GM19468 (cell line): ENCODE measurements around the gene OR1I1.
"Not testable (repeated sequence)": the region's sequence is repeated elsewhere in the genome, so short reads cannot be mapped to it uniquely, and the experiment has no call there.

ENCODE experiments used
- ATAC-seq: cut with Tn5 transposase; IDR thresholded peaks from one replicate; pipeline ENCODE4 v1.9.1; 2021; ENCODE audit warnings: mild to moderate bottlenecking, moderate library complexity, moderate number of reproducible peaks; ENCODE audit not compliant: unreplicated experiment; ENCODE audit errors: extremely low read depth

Gene OR1I1

GRCh38 chr19:15096223-15096622, 14.2 kb downstream of the OR1I1 start:
- ATAC-seq: no peak

GRCh38 chr19:15097980-15098379, 16.0 kb downstream of the OR1I1 start:
- not testable (repeated sequence) for ATAC-seq

- no peak for ATAC-seq
Observed at GRCh38 chr19:15098460-15098859, 16.4 kb downstream of the OR1I1 start.

GRCh38 chr19:15099017-15099582, 17.1 kb downstream of the OR1I1 start:
- no peak for ATAC-seq

- ATAC-seq: no peak
Observed at GRCh38 chr19:15101479-15102082, 19.6 kb downstream of the OR1I1 start.

GRCh38 chr19:15104003-15104402, 22.0 kb downstream of the OR1I1 start:
- ATAC-seq: no peak

GRCh38 chr19:15104411-15104810, 22.4 kb downstream of the OR1I1 start:
- no peak for ATAC-seq

GRCh38 chr19:15105044-15105443, 23.0 kb downstream of the OR1I1 start:
- ATAC-seq: no peak

- ATAC-seq: no peak
Observed at GRCh38 chr19:15107061-15108010, 25.3 kb downstream of the OR1I1 start, which contains the start of gene SYDE1. TSS of gene SYDE1 (plus strand) at chr19:15107401. CDS start at chr19:15107434, 33 bp downstream.

GRCh38 chr19:15108145-15108844, 26.3 kb downstream of the OR1I1 start:
- no peak for ATAC-seq

GRCh38 chr19:15108845-15109767, 27.1 kb downstream of the OR1I1 start:
- ATAC-seq: no peak

- no peak for ATAC-seq
Observed at GRCh38 chr19:15109768-15110417, 27.9 kb downstream of the OR1I1 start.

- no peak for ATAC-seq
Observed at GRCh38 chr19:15110418-15110815, 28.4 kb downstream of the OR1I1 start.

- ATAC-seq: no peak
Observed at GRCh38 chr19:15111758-15112157, 29.7 kb downstream of the OR1I1 start.

- no peak for ATAC-seq
Observed at GRCh38 chr19:15112385-15112784, 30.4 kb downstream of the OR1I1 start.

GRCh38 chr19:15113245-15114152, 31.5 kb downstream of the OR1I1 start:
- no peak for ATAC-seq

GRCh38 chr19:15114153-15114540, 32.1 kb downstream of the OR1I1 start:
- ATAC-seq: no peak

GRCh38 chr19:15115080-15115479, 33.1 kb downstream of the OR1I1 start:
- no peak for ATAC-seq
